Midbrain (tissue), 1 donor: ENCODE data around the gene TEAD2.
"Not testable (repeated sequence)": the region's sequence is repeated elsewhere in the genome, so short reads cannot be mapped to it uniquely, and the experiment has no call there.

Experiments
- DNase-seq: peaks from one replicate; lab custom pipeline; 2025; lab: John Stamatoyannopoulos, UW

TEAD2 gene

DNA sequence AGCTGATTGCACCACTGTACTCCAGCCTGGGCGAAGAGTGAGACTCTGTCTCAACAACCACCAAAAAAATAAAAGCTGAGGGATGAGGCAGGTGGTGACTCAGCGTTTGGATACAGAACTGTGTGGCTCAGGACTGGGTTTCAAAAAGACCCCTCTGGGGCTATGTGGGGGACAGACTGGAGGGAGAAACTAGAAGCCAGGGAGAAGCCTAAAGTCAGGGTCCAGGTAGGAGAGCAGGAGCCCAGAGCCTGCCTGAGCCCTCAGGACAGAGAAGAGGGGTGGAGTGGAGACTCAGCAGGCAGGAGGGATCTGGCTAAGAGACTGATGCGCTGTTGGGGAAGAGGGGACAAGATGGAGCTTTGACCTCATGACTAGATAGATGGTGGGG lies 28.8 kb downstream of the TEAD2 start:
- DNase-seq: no peak

DNA sequence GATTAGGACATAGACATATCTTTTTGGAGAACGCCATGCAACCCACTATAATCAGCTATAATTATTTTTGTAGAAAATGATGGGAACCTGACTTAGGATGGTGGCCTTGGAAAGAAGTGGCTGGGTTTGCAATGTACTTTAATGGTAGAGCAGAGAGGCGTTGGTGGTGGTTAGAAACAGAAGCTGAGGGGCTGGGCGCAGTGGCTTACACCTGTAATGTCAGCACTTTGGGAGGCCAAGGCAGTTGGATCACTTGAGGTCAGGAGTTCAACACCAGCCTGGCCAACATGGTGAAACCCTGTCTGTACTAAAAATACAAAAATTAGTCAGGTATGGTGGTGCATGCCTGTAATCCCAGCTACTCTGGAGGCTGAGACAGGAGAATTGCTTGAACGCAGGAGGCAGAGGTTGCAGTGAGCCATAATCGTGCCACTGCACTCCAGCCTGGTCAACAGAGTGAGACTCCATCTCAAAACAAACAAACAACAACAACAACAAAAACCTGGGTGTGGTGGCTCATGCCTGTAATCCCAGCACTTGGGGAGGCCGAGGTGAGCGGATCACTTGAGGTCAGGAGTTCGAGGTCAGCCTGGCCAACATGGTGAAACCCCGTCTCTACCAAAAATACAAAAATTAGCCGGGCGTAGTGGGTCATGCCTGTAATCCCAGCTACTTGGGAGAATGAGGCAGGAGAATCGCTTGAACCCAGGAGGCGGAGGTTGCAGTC lies 29.4 kb downstream of the TEAD2 start:
- DNase-seq: not testable (repeated sequence)

DNA sequence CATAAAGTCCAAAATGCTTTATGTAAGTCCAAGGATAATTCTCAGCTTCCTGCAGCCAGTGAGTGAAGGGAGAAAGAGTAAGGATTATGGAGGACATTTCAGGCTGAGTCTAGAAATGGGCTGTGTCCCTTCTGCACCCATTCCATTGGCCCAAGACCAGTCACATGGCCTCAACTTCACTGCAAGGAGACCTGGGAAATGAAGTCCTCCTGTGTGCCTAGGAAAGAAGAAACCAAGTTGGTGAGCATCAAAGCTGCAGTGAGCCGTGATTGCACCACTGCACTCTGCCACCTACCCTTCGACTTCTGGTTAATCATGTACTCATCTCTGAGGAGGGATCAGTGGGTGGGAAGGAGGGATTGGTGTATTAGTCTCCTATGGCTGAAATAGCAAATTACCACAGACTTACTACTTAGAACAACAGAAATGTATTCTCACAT lies 30.6 kb downstream of the TEAD2 start:
- DNase-seq: peak; percentile 33

DNA sequence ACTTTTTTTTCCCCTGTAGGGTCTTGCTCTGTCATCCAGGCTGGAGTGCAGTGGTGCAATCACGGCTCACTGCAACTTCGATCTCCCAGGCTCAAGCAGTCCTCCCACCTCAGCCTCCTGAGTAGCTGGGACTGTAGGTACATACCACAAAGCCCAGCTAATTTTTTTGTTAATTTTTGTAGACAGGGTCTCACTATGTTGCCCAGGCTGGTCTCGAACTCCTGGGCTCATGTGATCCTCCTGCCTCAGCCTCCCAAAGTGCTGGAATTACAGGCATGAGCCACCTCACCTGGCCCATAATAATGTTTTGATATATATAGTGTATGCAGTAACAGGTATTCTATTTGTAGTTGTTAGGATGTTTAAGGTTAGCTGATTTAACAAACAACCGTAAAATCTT lies 31.0 kb downstream of the TEAD2 start:
- DNase-seq: not testable (repeated sequence)

DNA sequence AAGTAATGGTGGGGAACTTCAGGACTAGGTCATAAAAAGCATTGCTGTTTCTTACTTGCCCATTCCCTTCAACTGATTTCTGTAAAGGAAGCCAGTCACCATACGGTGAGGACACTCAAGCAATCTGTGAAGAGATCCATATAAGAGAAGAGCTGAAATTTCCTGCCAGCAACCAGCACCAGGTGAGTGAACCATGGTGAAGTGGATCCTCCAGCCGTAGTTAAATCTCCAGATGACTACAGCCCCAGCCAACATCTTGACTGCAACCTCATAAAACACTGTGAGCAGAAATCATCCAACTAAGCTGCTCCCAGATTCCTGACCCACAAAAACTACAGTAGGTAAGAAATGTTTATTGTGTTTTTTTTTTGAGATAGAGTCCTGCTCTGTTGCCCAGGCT lies 33.5 kb downstream of the TEAD2 start:
- DNase-seq: no peak

DNA sequence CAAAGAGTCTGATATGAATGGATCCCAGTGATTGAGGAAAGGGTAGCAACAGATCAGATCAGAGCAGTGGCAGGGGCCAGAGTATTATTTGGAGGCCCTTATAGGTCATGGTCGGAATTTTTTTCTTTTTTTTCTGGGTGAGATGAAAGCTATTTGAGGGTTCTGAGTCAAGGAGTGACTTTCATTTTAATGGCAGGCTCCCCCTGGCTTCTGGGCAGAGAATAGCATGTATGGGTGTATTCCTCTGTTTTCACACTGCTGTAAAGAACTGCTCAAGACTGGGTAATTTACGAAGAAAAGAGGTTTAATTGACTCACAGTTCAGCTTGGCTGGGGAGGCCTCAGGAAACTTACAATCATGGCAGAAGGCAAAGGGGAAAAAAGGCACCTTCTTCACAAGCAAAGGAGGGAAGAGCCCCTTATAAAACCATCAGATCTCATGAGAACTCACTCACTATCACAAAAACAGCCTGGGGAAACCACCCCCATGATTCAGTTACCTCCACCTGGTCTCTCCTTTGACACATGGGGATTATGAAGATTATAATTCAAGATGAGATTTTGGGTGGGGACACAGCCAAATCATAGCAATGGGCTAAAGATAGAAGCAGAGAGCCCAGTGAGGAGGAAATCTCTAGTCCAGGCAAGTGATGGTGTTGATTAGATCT lies 34.2 kb downstream of the TEAD2 start:
- no peak for DNase-seq

DNA sequence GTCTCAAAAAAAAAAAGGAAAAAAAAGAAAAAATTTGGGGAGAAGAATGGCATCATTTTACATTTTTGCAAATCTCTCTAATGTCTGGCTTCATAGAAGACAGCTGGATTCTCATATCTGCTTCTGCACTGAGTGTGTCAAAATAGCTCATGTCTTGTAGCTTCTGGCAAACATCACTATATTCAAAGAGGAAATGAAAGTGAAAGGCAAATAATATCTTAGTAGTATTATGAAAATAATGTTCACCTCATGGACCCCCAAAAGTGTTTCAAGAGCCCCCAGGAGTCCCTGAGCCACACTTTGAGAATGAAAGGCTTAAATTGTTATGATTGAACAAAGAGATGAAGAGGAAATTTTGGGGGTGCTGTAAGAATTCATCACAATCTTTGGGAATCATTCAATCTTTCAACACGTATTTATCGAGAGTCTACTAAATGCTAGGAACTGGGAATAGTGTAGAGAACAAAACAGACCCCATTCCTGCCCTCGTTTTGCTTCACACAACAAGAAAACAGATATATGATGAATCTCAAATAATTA lies 36.0 kb downstream of the TEAD2 start:
- DNase-seq: no peak

DNA sequence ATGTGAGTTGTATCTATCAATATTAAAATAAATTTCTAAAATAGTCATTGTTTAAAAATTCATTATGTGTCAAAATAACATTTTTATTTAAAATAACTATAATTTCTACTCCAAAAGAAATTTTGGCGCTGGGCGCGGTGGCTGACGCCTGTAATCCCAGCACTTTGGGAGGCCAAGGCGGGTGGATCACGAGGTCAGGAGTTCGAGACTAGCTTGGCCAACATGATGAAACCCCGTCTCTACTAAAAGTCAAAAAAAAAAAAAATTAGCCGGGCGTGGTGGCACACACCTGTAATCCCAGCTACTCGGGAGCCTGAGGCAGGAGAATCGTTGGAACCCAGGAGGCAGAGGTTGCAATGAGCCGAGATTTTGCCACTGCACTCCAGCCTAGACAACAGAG lies 36.5 kb downstream of the TEAD2 start:
- not testable (repeated sequence) for DNase-seq

DNA sequence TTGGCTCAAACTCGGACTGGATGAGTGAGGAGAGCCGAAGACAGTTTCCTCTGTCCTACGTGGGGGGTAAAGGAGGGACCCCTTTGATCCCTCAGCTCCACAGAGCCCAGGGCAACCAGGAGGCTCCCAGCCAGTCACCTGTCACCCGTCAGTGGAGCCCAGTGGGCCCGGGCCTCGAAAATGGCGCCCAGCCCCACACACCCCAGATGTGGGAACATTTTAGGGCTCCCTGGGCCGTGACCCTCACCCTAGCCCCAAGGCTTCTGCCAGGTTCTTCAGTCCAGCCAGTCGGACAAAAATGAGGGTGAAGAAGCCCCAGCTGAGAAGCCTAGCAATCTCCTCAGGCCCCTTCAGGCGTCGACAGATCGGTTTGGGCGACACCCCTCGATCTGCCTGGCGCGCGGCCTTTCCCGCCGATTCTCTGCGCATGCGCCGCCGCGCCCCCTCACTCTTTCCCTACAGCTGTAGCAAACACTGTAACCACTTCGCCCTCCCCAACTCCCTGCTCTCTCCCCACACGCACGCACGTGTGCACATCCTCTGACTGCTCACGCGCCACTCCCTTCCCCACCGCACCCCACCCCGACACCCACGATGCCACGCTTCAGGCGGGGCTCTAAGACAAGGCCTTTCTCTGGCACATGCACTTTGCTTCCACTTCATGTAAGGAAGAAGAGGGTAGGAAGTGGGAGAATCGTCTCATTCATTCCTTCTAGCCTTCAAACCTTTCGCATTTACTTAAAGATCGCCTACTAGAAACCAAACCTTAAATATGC lies 37.2 kb downstream of the TEAD2 start, which contains the start of gene SLC6A16:
SLC6A16 (minus strand) TSS at position 391 of the 776 bp plus-strand sequence. CDS start 13,844 bp downstream, outside the sequence.
- no peak for DNase-seq

DNA sequence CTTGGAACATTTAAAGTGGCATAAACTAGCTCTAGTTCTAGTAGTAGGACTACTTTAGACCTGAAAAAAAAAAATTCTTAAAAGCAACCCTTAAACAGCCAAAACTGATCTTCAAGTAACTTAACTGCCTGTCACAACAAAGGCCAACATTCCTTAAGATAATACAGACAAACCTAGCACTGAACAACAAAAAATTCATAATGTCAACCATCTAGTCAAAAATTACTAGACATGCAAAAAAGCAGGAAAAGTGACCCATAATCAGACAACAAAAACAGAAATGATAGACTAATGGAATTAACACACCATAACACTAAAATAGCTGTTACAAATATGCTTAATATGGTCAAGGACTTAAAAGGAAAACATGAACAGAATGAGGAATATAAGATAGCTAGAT lies 43.9 kb downstream of the TEAD2 start:
- DNase-seq: no peak

DNA sequence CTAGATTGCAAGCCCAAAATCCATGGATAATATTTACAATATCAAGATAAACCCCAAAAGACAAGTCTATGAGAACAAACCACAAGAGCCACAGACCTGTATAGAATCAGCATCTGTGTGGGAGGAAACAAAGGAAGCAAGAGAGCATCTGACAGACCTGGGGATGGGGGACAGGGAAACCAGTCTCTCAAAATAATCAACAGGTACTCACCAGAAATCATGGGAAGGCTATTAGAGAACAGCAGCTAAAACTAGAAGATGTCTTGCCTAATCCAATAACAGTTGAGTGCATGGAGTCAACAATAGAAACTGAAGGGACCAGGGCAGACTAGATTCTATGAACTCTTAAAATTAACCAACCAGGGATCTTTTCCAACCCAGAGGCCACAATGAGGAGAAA lies 45.9 kb downstream of the TEAD2 start:
- no peak for DNase-seq

DNA sequence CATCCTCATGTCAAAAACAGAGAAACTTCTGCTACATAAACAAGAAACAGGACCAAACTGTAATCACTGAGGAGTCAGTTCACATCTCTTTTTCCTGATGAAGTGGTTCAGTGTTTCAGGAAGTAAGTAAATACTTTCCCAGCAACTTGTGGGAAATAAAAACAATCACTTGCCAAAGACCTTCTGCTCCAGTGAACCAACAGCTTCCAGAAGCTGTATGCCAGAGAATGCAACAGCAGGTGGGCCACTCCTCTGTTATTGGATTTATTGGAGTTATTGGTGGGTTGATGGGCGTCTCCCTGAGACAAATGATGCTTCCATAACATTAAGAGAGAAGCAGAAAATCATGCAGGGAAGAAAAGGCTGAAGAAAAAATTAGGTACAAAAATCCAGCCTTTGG lies 47.1 kb downstream of the TEAD2 start:
- DNase-seq: no peak

DNA sequence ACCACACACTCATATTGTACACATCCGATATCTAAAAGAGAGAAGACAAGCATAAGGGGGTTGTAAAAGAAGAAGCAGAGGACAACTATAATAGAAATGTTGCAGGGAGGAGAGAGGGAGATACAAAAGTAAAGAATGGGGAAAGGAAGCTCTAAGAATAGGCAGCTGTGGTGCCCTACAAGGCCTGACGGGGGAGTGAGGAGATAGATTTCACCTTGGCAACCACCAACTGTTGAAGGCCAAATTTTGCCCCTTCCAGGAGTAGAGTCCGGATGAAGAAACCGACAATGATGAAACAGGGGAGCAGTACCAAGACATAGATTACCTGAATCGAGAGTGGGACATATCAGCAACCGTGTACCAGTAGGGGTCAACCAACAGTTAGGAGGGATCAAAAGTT lies 53.1 kb downstream of the TEAD2 start:
- no peak for DNase-seq

DNA sequence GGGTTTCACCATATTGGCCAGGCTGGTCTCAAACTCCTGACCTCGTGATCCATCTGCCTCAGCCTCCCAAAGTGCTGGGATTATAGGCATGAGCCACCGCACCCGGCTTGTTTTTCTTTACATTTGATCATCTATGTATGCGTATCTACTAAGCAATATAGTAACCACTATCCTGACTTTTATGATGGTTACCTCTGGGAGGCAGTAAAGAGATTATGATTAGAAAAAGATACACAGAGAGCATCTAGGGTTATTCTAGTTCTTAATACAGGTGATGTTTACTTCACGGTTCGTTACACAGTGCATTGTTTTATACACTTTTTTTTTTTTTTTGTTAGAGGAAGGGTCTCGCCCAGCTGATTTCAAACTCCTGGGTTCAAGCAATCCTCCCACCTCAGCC lies 55.5 kb downstream of the TEAD2 start:
- not testable (repeated sequence) for DNase-seq

DNA sequence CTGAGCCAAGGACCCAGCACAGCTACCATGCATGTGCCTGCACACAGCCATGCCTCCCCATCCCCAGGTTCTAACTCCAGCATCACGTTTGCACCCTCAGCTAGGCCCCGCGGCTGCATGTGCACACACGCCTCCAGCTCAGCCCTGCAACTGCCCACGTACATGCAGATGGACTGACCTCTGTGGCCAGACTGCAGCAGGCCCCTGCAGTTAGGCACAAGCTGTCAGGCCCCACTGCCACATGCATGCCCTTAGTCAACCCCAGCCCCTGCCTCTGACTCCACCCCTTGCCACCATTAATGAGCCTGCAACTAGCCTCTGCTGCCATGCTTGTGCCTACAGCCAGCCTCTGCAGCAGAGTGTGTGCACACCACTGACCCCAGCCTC lies 60.4 kb downstream of the TEAD2 start:
- no peak for DNase-seq

DNA sequence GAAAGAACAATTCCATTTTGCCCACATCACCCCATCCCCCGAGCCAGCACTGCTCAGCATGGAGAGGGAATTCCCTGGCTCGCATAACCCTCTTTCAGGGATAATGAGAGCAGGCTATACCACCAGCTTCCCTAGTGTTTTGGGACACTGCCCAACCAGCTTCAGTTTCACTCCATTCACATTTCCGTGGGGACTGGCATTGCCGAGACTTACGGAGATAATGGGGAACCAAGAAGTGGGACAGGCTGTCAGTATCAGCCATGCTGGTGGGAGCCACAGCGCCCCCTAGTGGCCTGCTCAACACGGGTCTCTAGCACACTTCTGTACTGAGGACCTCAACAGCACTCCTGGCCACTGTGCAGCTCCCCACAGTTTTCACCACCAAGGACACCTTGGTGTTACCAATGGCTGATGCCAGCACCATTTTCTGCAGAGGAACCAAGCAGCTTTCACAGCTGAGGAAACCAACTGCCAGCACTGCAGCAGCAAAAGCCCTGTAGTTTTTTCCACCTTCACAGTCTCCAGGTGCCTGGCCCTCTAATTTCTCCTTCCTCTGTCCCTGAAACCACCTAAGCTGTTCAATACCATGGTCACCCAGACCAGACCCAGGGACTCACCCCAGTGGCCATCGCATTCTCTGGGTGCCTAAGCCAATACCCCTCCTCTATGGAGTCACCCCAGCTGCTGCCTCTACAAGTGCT lies 60.9 kb downstream of the TEAD2 start:
- DNase-seq: peak; percentile 40

DNA sequence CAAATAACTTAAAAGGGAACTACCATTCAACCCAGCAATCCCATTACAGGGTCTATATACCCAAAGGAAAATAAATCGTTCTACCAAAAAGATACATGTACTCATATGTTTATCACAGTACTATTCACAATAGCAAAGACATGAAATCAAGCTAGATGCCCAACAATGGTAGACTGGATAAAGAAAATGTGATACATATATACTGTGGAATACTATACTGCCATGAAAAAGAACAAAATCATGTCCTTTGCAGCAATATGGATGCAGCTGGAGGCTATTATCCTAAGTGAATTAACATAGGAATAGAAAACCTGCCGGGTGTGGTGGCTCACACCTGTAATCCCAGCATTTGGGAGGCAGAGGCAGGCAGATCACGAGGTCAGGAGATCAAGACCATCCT lies 63.6 kb downstream of the TEAD2 start:
- DNase-seq: not testable (repeated sequence)

DNA sequence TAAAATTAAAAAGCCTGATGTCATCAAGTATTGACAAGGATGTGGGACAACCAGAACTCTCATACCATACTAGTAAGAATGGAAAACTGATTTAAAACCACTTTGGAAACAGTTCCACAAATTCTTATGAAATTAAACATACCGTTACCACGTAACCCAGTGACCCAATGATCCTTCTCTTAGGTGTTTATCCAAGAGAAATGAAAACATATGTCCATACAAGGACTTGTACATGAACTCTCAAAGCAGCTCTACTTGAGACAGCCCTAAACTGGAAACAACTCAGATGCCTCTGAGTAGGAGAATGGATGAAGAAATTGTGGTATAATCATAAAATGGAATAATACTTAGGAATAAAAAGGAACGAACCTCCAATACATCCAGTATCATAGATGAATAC lies 64.8 kb downstream of the TEAD2 start:
- no peak for DNase-seq

DNA sequence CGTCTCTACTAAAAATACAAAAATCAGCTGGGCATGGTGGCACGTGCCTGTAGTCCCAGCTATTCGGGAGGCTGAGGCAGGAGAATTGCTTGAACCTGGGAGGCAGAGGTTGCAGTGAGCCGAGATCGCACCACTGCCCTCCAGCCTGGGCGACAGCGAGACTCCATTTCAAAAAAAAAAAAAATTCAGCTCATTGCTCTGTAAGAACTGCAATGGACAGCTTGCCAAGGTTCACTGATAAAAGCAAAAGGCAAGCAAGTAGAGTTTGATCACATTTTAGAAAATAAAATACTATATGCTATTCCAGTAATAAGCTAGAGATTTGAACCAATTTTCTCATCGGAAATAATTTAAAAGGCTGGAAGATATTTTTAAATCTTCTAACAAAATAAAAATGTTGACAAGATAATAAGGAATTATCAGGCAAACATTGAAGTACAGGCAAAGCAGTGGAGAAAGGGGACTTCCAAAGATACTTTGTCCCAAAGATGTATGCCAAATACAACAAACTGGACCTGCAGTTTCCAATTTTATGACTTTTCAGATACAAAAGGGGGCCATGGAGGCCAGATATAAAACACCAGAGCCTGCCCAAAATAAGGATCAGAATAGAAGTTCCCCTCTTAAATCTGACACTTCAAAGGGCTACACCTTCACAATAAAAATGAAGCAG lies 66.9 kb downstream of the TEAD2 start:
- DNase-seq: no peak

DNA sequence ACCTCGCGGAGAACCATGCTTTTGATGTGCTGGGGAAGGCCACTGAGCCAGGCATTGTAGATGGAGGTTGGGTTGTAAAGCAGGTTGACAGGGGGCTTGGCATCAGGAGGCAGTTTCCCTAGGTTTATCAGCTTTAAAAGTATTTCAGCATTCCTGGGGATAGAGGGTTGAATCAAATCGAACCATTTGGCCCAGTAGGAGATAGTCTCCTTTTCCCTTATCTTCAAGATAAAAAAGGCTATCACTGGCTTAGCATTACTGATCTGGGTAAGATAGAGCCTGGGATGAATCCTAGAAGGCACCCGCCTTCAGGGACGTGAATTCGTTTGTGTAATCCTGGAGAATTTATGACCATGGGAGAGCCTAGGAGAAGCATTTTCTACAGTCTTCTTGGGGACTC lies 67.8 kb downstream of the TEAD2 start:
- no peak for DNase-seq
